Skeletal muscle cell (primary cell): ENCODE results near the gene EIF4EBP2.

Experiments
- DNase-seq: peaks from one replicate; pipeline ENCODE4 v3.0.0-alpha.2; 2010; ENCODE audit warnings: low read depth
- H3K4me3 ChIP-seq: 2 replicates; pipeline ENCODE4 v1.5.1; 2011; ENCODE audit warnings: low read depth, mild to moderate bottlenecking, control low read depth, low read length, moderate library complexity

EIF4EBP2 gene

GRCh38 chr10:70456164-70456563 is 52.2 kb downstream of the EIF4EBP2 start:
- DNase-seq = no peak

GRCh38 chr10:70457759-70458305 is 53.9 kb downstream of the EIF4EBP2 start:
- H3K4me3 ChIP-seq = no peak overlapping the region
- no peak for DNase-seq

More at GRCh38 chr10:70456164-70456563, 52.2 kb downstream of the EIF4EBP2 start:
- H3K4me3 ChIP-seq = no peak overlapping the region

- peak; percentile 33 for DNase-seq
- peak overlapping the region; percentile 18 for H3K4me3 ChIP-seq
Measured at GRCh38 chr10:70458329-70459060, 54.5 kb downstream of the EIF4EBP2 start.

GRCh38 chr10:70459061-70459773 is 55.3 kb downstream of the EIF4EBP2 start:
- no peak overlapping the region for H3K4me3 ChIP-seq
- no peak for DNase-seq

GRCh38 chr10:70459774-70460490 is 56.0 kb downstream of the EIF4EBP2 start:
- DNase-seq = no peak
- H3K4me3 ChIP-seq = no peak overlapping the region

- H3K4me3 ChIP-seq = no peak overlapping the region
- no peak for DNase-seq
Measured at GRCh38 chr10:70461397-70462348, 57.7 kb downstream of the EIF4EBP2 start.

- DNase-seq = no peak
- H3K4me3 ChIP-seq = no peak overlapping the region
Measured at GRCh38 chr10:70462349-70462984, 58.5 kb downstream of the EIF4EBP2 start.

GRCh38 chr10:70465278-70465677 is 61.3 kb downstream of the EIF4EBP2 start:
- DNase-seq = no peak
- no peak overlapping the region for H3K4me3 ChIP-seq

GRCh38 chr10:70465832-70466231 is 61.9 kb downstream of the EIF4EBP2 start:
- H3K4me3 ChIP-seq = no peak overlapping the region
- DNase-seq = no peak

GRCh38 chr10:70466951-70467350 is 63.0 kb downstream of the EIF4EBP2 start:
- H3K4me3 ChIP-seq = no peak overlapping the region
- DNase-seq = no peak

- H3K4me3 ChIP-seq = no peak overlapping the region
- no peak for DNase-seq
Measured at GRCh38 chr10:70472799-70473454, 69.0 kb downstream of the EIF4EBP2 start.

- H3K4me3 ChIP-seq = no peak overlapping the region
- no peak for DNase-seq
Measured at GRCh38 chr10:70474780-70475179, 70.8 kb downstream of the EIF4EBP2 start.

GRCh38 chr10:70475661-70476060 is 71.7 kb downstream of the EIF4EBP2 start:
- no peak for DNase-seq
- H3K4me3 ChIP-seq = no peak overlapping the region

GRCh38 chr10:70476249-70477035 is 72.5 kb downstream of the EIF4EBP2 start:
- DNase-seq = no peak
- H3K4me3 ChIP-seq = no peak overlapping the region

GRCh38 chr10:70477661-70478162 is 73.8 kb downstream of the EIF4EBP2 start:
- peak overlapping the region; percentile 55 for H3K4me3 ChIP-seq
- no peak for DNase-seq
